Caco-2 (cell line): Measurements from ENCODE around the gene THOP1. TPM values are rescaled to one million over a fixed set of nuclear protein-coding genes. Genes with fewer than 3 reads are reported as not detected.

ENCODE experiments used
- Bru-seq: library from RNA; stranded (reverse); fragments of 400-500 nt; gene quantifications from one replicate; lab custom pipeline; 2021; lab: Mats Ljungman, UMichigan
- BruChase-seq, 2 experiments: library from RNA; stranded (reverse); fragments of 400-500 nt; gene quantifications; one replicate each; lab custom pipeline; 2021; lab: Mats Ljungman, UMichigan
- BruUV-seq: library from RNA; stranded (reverse); fragments of 400-500 nt; replicated peaks from 2 replicates; lab custom pipeline; 2021; lab: Mats Ljungman, UMichigan
- CTCF ChIA-PET: fragments of 300-600 bp; sonication (Branson Sonifier 250); formaldehyde crosslinking; loops from one replicate; lab custom pipeline; 2022; ENCODE audit warnings: antibody characterized with exemption; lab: Charles Lee
- POLR2A ChIA-PET: fragments of 300-600 bp; sonication (Branson Sonifier 250); formaldehyde crosslinking; loops from one replicate; lab custom pipeline; 2022; ENCODE audit warnings: antibody characterized with exemption; lab: Charles Lee
- DNase-seq, 2 experiments: peaks; one replicate each; pipeline versions ENCODE4 v3.0.0 to v3.0.0-alpha.2; 2020 to 2022
- H3K27me3 ChIP-seq: replicated peaks from 2 replicates; pipeline ENCODE4 v1.6.0; 2011; ENCODE audit warnings: low read length; ENCODE audit not compliant: control insufficient read depth, insufficient read depth
- H3K36me3 ChIP-seq: 2 replicates; pipeline ENCODE4 v1.5.1; 2011; ENCODE audit warnings: low read length; ENCODE audit not compliant: control insufficient read depth, insufficient read depth
- H3K4me1 ChIP-seq: fragments of 250-450 bp; sonication (Bioruptor Pico); 2 replicates; pipeline ENCODE4 v1.5.1; 2020; ENCODE audit warnings: mild to moderate bottlenecking
- H3K4me3 ChIP-seq: 2 replicates; pipeline ENCODE4 v1.5.1; 2011; ENCODE audit warnings: low read depth, mild to moderate bottlenecking, control low read depth, low read length
- H3K9me3 ChIP-seq: fragments of 250-450 bp; sonication (Bioruptor Pico); 2 replicates; pipeline ENCODE4 v1.5.1; 2020; ENCODE audit warnings: mild to moderate bottlenecking, moderate library complexity
- H3K27ac Mint-ChIP-seq: one replicate; pipeline ENCODE4 v1.8.0; 2022; ENCODE audit warnings: mixed read lengths; ENCODE audit not compliant: unreplicated experiment
- H3K27me3 Mint-ChIP-seq: one replicate; pipeline ENCODE4 v1.8.0; 2022; ENCODE audit warnings: mixed read lengths; ENCODE audit not compliant: insufficient read depth, unreplicated experiment
- H3K36me3 Mint-ChIP-seq: one replicate; pipeline ENCODE4 v1.8.0; 2022; ENCODE audit warnings: mild to moderate bottlenecking, mixed read lengths; ENCODE audit not compliant: insufficient read depth, unreplicated experiment
- H3K4me1 Mint-ChIP-seq: one replicate; pipeline ENCODE4 v1.8.0; 2022; ENCODE audit warnings: low read depth, mixed read lengths; ENCODE audit not compliant: unreplicated experiment
- H3K4me3 Mint-ChIP-seq: one replicate; pipeline ENCODE4 v1.8.0; 2022; ENCODE audit warnings: mild to moderate bottlenecking, moderate library complexity, mixed read lengths; ENCODE audit not compliant: unreplicated experiment
- H3K9me3 Mint-ChIP-seq: one replicate; pipeline ENCODE4 v1.8.0; 2022; ENCODE audit warnings: mixed read lengths; ENCODE audit not compliant: unreplicated experiment
- CTCF ChIP-seq, 2 experiments: fragments of 200-600 bp in 1 of 2; IDR thresholded peaks; 1 replicate in 1 of 2; 2 replicates in 1 of 2; pipeline versions ENCODE4 v1.5.1 to v1.8.0; 2011 to 2022; ENCODE audit warnings: antibody characterized with exemption in 1 of 2, control low read depth in 1 of 2, inconsistent platforms in 1 of 2, low read depth in 1 of 2, low read length in 1 of 2, mild to moderate bottlenecking in 1 of 2, moderate library complexity in 1 of 2; ENCODE audit not compliant: insufficient read depth in 1 of 2, severe bottlenecking in 1 of 2, unreplicated experiment in 1 of 2
- intact Hi-C: fragments of 100-400 bp; cut with micrococcal nuclease; formaldehyde crosslinking; loops from one replicate; pipeline ENCODE4 v1.10.0; 2022; ENCODE audit not compliant: unreplicated experiment
- long read RNA-seq: library from polyadenylated mRNA; stranded (forward); transcript quantifications from one replicate; pipeline ENCODE4 v2.0.0, GENCODE V29; 2022
- total RNA-seq: library from RNA; stranded (reverse); gene quantifications from 2 replicates; pipeline ENCODE4 v1.2.3, GENCODE V29; 2022

THOP1 gene
- total RNA-seq (118 and 119 TPM in 2 replicates), Bru-seq, nascent RNA (percentile 63 among the genes with signal in this experiment), BruChase-seq, experiment 1, labeled RNA remaining after a 2-hour chase (percentile 66 among the genes with signal in this experiment), BruChase-seq, experiment 2, labeled RNA remaining after a 6-hour chase (percentile 75 among the genes with signal in this experiment)
- long read RNA-seq, full-length matches to known transcripts = 72 of 110 reads
- long read RNA-seq, partial matches to known transcripts = 13 of 110 reads
- long read RNA-seq, other reads (novel, unspliced or antisense) = 25 of 110 reads

DNA sequence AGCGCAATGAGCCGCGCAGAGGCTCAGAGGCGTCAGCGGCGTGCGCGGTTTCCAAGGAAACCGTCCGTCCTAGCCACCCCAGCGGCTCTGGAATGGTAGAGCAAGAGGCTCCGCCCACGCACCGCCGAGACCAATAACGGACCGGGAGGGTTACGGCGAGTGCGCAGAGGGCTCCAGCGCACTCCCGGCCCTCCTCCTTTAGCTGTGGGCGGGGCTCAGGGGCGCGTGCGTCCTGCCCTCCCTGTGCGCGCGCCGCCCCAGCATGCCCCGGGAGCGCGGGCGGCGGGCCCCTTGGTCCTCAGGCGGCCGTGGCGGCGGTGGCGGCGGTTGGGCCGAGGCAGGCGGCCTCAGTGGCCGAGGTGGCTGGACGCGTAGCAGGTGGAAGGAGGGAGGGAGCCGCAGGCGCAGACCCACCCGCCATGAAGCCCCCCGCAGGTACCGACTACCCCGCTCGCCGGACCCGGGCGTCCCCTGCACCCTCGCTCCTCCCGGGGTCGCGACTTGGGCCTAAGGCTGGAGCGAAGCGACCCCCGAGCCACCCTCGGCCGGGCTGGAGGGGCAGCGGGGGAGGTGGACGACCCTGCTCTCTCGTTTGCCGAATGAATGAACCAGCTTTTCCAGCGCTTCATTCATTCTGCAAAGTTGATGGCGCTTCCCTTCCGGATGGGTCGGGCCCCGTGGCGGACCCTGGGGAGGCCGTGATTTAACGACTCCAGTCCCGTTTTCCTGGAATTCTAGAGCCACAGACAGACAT, at the start of gene THOP1:
THOP1 (plus strand) TSS at position 260 of the 754 bp plus-strand sequence; CDS start at position 420, 160 bp downstream.
- H3K9me3 ChIP-seq = no peaks in the 10 kb centered on the region
- TF ChIP-seq CTCF (IDR thresholded peaks at IDR 0.05; ENCODE audit: insufficient read depth in 1 of 2, low read depth in 1 of 2, low read length in 1 of 2, severe bottlenecking in 1 of 2, unreplicated experiment in 1 of 2) = no peak
- DNase-seq = peak; percentile 98
- Mint-ChIP-seq H3K27ac (peak within 1 kb of the TSS; percentile 76), H3K36me3 (peaks cover 45% of the 10 kb centered on the region), H3K4me3 (peak within 1 kb of the TSS; percentile 87), H3K4me1 (peaks cover 6% of the 10 kb centered on the region), H3K9me3 (no peaks in the 10 kb centered on the region), H3K27me3 (no peaks in the 10 kb centered on the region)
- TSS peak; percentile 61 for BruUV-seq
- ChIA-PET POLR2A (interaction anchor here (0.5 to 1.0 kb wide), 4 partner anchors 165 to 391 kb away, joined by 3 to 6 read pairs (median 3); partner anchors contain the start of gene GADD45B), CTCF (interaction anchor here (0.6 to 1.2 kb wide), 3 partner anchors 26 to 102 kb away, joined by 3 to 4 read pairs (median 3); partner anchors contain the start of gene ZNF554)
- no peaks in the 10 kb centered on the region for H3K36me3 ChIP-seq
- no peaks in the 10 kb centered on the region for H3K27me3 ChIP-seq
- peaks cover 7% of the 10 kb centered on the region for H3K4me1 ChIP-seq
- intact Hi-C loops = loop anchor here (2.0 kb wide), 1 partner anchor 47 kb away; no protein-coding TSS in a partner anchor
- peak within 1 kb of the TSS; percentile 64 for H3K4me3 ChIP-seq

DNA sequence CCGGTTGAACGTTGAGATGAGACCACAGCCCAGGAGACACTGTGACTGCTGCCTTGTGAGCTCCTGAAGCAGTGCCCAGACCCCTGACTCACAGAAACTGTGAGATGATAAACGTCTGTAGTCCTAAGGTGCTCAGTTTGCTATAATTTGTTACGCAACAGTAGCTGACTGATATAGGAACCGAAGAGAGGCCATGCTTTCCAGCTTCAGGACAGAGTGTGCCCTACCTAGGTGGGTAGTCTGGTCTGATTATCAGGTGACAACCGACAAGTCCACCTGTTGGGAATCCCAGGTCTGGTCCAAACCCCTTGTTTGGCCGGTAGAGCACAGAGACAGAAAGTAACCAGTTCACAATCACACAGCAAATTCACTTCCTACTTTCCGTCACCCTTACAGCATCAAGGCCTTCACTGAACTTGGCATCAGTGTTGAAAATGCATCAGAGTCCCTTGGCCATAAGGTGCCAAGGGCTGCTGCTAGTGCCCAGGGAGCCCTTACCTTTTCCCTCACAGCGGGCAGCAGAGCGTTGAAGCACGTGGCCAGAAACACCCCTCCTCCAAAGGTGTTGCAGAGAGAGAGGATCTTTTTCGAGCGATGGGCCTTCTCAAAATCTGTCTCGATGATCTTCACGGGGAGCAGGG, 48.6 kb upstream of the THOP1 start:
- no peaks in the 10 kb centered on the region for H3K9me3 ChIP-seq
- TF ChIP-seq CTCF (IDR thresholded peaks at IDR 0.05; ENCODE audit: insufficient read depth in 1 of 2, low read depth in 1 of 2, low read length in 1 of 2, severe bottlenecking in 1 of 2, unreplicated experiment in 1 of 2) = no peak
- no peaks in the 10 kb centered on the region for H3K27me3 ChIP-seq
- no peak overlapping the region for H3K4me3 ChIP-seq
- Mint-ChIP-seq H3K27me3 (no peaks in the 10 kb centered on the region), H3K4me3 (no peak overlapping the region), H3K9me3 (no peaks in the 10 kb centered on the region), H3K4me1 (no peaks in the 10 kb centered on the region), H3K27ac (no peak overlapping the region), H3K36me3 (no peaks in the 10 kb centered on the region)
- BruUV-seq = no TSS peak
- no peaks in the 10 kb centered on the region for H3K4me1 ChIP-seq
- ChIA-PET POLR2A (no interaction called here), CTCF (interaction anchor here (1.2 kb wide), 1 partner anchor 88 kb away, joined by 3 read pairs; no protein-coding TSS in a partner anchor)
- intact Hi-C loops = no loop called here
- DNase-seq = no peak
- no peaks in the 10 kb centered on the region for H3K36me3 ChIP-seq
